Measurements from ENCODE around the gene DCAF5.

DNA sequence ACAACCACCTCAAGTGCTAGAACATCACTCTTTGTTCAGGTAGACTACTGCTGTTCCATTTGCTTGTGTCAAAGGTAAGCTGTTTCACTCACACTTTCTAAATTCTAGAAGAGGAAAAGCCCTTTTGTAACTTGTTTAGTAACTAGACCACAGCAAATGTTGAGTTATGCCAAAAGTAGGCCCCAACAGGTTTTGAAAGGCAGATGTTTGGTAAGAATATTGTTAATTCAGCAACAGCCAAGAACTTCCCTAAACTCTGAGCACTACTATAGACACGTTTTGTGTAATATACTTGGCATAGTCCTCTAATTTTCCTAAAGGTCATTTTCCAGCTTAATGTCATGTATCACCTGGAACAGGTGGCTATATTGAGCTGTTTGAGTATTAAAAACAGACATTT lies 79.0 kb downstream of the DCAF5 start:
- TF ChIP-seq POLR2AphosphoS5 (IDR thresholded peaks at IDR 0.05; ENCODE audit: low read depth, low read length) (no peak), POLR2A (IDR thresholded peaks at IDR 0.05; ENCODE audit: low read depth, low read length) (no peak), SPI1 (IDR thresholded peaks at IDR 0.05; ENCODE audit: low read depth, low read length) (no peak), TAF1 (IDR thresholded peaks at IDR 0.05; ENCODE audit: low read depth, low read length) (no peak)

All from GM12891 (cell line).